Measurements from ENCODE around the gene GAS7.

- TF ChIP-seq CTCF (optimal IDR thresholded peaks at IDR 0.05 in 1 of 3, IDR thresholded peaks at IDR 0.05 in 1 of 3, conservative IDR thresholded peaks at IDR 0.05 in 1 of 3; ENCODE audit: extremely low read depth in 1 of 3, insufficient read depth in 2 of 3, low read length in 3 of 3) (no peak), EZH2 (IDR thresholded peaks at IDR 0.05; ENCODE audit: low read length) (no peak)
These were observed 99.3 kb downstream of the GAS7 start for GRCh38 chr17:10099051-10099571.

Measured in keratinocyte (primary cell).